ENCODE measurements around the gene PRDM15.

PRDM15 gene

DNA sequence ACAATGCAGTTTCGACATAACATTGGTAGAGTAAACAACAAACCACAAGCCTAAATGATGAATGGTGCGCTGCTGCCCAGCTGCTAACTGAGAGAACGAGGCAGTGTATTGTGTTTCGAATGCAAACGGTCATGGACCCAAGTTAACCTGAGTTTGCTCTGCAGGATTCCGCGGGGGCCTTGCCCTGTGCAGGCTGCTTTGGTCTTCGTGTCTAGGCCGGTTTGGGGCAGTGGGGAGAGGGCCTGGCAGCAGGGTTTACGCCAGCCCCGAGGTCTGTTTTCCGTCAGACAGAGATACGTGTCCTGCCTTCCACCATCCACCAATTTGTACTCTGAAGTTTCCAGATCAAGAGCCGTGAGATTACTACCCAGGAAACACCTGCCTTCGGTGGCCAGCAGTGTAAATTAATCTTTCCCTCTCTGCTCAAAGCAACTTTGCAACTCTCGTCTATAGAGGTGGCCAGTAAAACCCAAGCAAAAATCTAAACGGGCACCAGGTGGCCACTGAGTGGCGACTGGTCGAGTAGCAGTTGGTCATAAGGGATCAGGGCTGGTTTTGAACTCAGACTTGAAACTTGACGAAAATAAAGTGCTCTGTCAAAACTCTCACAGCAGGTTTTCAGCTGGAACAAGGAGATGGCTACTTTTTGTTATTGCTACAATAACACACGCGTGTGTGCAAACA, 6.3 kb upstream of the PRDM15 start:
- DNase-seq: no peak

DNA sequence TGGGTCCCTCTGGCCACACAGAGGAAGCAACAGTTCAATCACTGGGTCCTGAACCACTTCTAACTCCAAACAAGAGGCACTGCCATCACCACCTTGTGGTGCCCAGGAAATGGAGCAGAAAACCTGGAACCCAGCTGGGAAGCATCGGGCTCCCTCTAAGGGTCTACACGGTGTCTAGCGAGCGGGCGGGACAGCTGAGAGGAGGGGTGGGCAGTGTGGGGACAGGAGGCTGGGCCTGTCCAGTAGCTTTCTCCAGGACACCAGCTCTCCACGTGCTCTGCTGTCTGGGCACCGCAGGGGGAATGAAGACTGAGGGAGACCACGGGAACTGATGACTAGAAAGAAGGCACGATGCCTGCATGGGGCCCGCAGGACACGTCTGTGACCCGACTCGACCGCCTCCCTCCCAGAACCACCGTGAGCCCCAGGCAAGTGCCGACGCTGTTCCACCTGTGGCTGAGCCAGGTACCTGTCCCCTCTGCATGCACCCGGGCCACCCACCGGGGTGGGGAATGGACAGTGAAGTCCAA, 5.4 kb upstream of the PRDM15 start:
- DNase-seq: no peak

DNA sequence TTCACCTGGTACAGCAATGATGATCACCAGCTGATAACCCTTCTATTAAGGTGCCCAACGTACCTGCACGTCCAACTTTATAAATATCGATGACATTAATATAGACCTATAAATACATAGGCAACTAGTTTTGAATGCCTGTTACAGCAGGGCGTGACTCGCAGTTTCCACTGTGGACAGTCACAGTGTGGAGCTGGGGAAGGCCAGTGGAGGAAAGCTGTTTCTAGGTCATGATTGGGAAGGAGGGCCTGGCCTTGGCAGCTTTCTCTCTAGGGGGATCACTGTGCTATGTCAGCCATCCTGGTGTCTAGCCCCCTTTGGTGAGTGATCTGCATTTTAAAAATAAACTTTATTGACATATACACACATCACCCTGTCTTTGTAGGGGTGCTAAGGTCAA, 4.4 kb upstream of the PRDM15 start:
- DNase-seq: no peak

DNA sequence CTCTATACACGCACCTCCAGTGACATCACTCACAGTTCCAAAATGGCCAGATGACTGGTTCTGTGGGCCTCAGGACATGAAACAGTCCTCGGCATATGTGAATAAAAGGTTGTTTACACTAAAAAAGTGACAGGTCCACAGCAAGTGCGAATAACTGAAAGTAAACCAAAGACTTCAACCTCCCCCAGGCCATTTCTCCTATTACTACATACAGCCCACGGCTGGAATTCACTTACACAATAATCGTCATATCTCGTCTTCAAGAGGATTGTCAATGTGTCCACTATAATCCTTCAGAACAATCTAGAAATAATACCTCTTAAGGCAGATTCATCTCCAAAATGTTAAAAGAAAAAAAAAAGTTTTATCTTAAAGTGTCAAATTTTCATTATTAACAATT, 1.9 kb upstream of the PRDM15 start:
- DNase-seq: no peak

DNA sequence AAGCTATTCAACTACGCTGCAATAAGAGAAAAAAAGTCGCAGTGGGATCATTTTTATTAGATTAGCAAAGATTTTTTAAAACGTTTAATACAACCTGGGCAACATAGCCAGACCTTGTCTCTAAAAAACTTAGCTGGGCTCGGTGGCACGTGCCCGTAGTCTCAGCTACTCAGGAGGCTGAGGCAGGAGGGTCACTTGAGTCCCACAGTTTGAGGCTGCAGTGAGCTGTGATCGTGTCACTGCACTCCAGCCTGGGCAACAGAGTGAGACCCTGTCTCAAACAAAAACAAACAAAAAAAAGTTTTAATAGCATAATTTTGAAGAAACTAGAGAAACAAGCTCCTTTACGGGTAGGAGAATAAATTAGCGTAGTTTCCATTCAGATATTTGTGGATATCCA, 1.0 kb upstream of the PRDM15 start:
- no peak for DNase-seq

DNA sequence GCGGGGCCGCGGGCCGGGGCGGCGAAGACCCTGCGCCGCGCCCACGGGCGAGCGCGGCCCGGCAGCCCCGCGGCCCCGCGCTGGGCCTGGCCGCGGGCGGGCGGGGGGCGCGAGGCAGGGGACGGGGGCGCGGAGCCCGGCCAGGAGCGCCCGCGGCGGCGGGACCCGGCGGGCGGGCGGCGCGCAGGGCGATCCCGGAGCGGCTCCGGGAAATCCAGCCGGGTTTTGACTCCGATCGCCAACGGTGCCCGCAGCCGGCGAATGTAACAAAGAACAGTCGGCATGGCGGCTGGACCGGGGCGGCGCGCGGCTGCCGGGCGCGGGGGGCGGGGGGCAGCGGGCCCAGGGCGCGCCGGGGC, 334 bp downstream of the PRDM15 start:
- peak; percentile 79 for DNase-seq

DNA sequence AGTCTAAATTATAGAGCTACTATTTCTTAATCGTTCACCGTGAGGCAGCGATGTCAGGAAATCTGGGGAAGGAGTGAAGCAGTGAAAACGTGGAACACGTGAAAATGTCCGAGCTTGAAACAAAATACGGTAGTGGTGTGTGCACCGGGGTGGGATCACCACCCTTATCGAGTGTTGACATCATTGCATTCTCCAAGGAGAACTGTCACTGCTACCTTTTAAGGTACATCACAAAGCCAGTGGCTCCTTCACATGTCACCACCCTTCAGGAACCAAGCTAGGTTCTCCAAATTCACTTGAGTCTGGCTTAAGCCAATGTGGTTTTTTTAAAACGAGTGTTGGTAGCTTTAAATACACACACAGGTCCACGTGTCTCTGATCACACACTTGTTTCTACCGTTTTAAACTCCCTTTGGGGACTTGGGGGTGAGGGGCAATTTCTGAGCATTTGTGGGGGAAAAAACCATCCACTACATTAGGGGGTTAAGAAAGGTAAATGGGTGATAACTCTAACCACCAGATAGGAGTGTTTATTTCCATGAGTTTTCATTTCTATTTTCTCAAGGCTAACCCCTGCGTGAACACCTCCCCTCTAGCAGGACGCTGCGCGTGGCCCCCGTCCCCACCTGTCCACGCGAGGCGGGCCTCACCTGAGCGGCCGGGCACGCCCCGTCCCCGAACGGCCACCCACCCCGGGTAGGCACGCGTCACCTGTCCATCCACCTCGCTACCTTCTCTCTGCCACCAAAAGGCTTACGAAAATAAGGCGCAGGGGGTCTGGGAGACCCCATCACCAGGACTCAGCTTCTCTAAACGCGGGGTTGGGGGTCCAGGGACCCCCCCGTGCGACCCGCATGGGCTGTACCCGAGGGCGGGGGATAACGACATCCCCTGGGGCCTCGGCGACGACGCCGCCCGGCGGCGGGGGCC, 978 bp downstream of the PRDM15 start:
- DNase-seq: peak; percentile 15

DNA sequence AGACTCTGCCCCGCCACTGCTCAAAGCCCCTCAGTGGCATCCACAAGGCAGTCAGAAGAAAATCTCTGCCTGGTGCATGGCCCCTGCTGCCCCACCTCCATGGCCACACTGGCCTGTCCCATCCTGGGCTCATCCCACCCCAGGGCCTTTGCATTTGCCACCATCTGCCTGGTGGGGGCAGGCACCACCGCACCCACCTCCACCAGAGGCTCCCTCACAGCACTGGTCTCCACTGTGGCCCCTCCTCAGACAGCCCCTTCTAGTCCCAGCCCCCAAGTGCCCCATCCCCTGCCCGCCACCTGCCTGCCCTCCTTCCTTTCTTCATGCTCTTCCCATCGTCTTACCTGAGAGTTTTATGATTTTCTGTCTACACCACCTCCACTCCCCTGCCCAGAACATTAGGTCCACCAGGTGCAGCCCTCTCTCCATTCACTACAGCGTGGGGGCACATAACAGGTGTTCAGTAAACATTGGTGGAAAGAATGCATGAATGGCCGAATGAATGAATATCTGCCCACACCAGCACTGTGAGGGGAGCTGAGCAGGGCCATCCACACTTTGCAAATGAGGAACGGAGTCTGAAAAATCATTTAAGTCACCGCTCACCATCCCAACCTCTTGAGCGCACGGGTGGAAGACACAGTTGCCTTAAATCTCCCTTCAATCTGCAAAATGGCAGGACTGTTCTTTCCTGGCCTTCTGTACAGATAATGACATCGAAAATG, 2.1 kb downstream of the PRDM15 start:
- DNase-seq: no peak

DNA sequence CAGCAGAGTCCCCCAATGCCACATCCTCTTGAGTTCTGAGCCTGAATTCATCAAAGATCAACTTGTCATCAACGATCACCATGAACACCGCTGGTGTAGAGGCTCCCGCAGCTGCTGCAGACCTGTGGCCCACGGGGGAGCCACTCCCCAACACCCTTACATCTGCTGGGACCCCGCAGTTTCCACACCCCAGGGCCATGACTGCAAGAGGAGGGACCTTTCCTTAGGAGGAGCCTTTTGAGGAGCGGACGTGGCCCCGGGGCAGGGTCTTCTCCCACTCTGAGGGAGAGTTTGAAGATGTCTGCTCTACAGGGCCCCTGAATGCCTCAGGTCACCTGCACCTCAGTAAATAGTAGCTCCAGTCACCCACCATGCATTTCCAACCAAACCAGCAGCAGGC, 2.7 kb downstream of the PRDM15 start:
- no peak for DNase-seq

DNA sequence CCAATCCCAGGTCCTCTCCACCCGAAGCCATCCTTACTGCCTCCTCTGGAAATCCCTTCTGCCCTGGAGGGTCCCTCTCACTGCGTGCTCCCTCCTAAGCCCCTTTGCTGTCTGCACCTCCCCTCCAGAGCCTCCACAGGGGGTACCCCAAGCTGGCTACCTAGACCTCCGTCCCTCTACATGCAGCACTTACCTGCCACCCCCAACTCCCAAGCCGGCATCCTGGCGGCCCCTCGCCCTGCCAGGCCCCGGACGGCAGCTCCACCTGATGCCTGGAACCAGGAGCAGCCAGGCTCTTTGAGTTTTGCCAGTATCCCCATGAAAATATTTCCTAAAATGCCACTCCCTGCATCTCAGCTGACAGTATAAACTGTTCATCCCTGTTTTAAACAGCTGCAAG, 4.1 kb downstream of the PRDM15 start:
- DNase-seq: no peak

DNA sequence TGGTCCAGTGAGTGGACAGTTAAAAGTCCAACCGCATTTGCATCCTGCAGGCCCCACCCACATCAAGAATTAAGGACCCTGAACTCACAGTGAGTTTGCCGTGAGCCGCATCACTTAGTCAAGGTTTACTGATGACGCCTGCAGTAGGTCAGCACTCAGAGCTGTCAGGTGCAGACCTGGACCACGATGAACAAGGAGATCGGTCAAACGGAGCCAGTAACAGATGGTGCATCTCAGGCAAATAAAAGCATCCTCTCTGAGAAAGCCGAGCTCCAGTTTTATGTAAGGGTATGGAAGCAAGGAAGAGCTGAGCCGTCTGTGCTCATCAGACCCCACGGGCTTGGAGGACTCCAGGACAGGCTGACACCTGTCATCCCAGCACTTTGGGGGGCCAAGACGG, 4.5 kb downstream of the PRDM15 start:
- no peak for DNase-seq

DNA sequence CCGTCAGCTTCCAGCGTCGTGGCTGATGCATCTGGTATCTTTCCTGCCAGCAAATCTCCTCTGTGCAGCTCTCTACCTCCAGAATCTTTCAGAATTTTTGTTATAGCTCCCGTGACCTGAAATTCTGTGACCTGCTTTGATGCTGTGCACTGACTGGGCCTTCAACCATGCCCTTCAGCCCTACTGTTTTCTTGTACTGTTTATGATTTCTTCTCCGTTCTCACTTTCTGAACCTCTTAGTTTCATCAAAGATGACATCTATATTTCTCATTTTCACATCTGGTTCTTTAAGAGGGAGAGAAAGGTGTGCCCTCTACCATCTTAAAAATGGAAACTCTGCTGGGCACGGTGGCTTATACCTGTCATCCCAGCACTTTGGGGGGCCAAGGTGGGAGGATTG, 5.7 kb downstream of the PRDM15 start:
- DNase-seq: no peak

DNA sequence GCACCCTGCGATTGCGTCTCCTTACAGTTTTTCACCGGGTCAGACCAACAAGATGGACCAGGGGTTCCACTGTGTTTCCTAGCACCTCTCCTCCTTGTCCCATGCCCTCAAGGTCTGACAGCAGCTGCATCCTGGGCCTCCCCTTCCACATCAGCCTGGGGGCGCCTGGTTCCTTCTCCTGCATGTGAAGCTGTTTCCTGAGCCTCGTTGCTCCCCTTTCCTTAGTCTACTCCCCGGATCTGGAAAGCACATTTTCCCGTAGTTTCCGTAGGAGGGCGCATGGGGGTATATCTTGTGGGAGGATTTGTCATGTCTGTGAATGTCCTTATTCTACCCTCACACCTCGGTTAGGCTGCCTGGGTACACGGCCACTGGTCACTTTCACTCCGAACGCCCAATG, 6.1 kb downstream of the PRDM15 start:
- DNase-seq: no peak

DNA sequence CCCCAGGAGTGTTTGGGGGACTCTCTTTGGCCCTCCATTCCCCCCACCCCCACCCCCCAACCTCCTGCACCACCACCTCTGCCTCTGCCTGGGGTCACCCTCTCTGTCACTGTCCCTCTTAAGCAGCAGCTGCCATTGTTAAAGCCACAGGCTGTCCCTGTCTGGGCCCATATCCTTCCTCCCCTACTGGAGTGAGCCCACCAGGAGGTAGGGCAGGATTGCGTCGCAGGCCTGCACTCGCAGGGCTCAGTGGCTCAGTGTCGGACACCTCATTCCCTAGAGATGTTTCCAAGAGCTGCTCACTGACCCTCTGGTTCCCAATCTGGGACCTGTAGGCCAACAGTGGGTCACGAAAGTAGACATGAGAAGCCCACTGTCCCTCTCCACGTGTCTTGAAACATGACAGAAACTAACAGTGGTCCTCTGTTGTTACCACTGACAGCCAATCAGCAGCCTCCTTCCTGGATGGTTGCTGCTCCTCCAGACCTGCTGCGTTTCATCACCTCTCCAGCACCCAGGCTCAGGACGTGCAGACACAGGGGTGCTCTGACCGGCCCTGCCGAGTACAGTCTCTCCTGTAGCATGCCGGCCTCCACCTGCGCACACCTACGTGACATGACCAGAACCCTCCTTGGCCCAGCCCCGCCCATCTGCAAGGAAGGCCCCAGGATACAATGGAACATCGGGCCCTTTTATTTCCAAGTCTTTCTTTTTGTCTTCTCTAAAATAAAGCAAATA, 7.7 kb downstream of the PRDM15 start:
- DNase-seq: no peak

DNA sequence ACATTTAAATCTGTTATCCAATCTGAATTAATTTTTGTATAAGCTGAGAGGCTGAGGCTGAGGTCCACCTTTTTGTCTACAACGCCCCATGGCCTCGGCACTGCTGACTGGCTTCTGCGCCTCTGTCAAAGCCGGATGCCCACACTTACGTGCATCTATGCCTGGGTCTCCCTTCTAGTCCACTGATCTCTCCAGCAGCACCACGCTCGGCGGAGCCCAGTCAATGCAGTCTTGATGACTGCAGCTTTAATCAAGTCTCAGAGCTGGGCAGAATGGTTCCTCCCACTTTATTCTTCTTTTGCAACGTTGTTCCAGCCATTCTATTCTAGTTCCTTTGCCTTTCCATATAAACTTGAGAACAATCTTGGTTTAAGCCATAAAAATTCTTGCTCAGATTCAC, 9.4 kb downstream of the PRDM15 start:
- DNase-seq: no peak

DNA sequence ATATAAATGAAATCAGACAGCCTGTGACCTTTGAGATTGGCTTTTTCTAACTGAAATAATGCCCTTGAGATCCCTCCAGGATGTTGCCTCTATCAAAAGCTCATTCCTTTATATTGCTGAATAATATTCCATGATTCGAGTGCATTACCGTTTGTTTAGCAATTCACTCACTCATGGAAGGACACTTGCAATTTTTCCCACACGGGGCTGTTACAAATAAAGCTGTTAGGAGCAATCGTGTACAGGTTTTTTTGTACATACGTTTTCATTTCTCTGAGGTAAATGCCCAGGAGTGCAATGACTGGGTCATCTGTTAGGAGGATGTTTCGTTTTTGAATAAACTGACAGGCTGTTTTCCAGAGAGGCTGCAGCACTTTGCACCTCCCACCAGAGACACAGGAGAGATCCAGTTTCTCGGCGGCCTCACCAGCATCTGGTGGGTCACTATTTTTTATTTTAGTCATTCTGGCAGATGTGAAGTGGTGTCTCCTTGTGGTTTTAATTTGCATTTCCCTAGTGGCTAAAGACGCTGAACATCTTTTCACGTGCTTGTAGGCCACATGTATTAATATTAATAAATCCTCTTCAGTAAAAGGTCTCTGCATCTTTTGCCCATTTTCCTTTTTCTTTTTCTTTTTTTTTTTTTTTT, 11.0 kb downstream of the PRDM15 start:
- DNase-seq: no peak

DNA sequence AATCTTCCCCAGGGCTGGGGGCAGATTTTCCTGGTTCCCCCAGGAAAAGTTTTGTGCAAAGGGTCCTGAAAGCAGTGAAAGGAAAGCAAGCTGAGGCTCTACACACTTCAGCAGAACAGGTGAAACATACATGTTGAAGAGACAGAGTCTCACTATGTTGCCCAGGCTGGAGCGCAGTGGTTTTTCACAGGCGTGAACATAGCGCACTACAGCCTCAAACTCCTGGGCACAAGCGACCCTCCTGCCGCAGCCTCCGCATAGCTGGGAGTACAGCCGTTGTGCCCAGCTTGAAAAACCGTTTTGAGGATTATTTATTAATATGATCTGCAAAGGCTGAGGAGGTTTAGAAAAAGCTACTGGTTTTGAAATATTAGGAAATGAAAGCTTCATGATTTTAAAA, 11.8 kb downstream of the PRDM15 start:
- DNase-seq: no peak

DNA sequence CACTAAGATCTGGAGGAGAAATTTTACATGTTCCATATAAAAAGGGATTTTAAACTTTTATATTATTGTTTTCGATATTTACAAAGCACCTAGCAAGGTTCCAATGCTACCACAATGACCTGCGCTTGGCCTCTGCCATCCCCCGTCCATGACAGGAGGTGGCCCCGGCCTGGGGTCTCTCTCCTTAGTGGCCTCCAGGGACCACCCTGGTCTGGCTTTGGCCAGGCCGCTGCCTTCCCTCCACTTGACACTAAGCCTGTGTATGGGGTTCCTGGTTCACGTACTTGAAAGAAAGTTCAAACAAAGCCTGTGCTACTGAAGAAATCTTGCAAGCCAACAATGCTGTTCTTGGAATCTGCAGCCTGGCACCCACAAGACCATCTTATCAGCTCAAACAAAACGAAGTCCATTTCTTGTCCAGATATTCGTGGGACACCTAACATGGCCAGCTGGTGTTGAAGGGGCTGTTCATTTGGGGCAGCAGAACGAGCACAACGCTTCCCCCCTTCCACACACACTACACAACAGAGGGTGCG, 12.8 kb downstream of the PRDM15 start:
- DNase-seq: no peak

DNA sequence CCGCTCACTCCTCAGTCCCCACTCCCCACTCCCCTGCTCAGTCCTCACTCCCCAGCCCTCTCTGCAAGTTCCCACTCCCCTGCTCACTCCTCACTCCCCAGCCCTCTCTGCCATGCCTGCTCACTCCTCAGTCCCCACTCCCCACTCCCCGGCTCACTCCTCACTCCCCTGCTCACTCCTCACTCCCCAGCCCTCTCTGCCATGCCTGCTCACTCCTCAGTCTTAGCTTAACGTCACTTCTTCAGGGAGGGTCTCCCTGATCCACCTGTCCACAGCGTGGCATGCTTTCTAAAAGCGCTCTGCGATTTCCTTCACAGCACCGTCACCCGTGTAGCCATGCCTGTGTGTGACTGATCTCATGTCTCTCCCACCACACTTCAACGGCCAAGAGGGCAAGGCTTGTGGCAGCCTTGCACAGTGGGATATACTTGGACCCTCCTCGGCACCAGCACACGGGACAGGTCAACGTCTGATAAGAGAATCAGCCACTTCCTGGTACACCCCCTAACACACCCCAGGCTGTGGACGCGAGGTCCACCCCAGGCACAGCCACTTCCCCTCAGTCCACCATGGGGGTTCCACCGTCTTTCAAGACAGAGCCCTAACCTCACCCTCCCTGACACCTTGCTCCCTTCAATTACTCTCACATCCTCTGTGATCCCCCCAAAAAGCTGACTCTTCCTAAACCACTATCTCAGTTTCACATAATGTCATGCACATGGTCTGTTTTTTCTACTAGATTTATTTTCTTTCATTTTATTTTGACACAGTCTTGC, 14.0 kb downstream of the PRDM15 start:
- DNase-seq: no peak

DNA sequence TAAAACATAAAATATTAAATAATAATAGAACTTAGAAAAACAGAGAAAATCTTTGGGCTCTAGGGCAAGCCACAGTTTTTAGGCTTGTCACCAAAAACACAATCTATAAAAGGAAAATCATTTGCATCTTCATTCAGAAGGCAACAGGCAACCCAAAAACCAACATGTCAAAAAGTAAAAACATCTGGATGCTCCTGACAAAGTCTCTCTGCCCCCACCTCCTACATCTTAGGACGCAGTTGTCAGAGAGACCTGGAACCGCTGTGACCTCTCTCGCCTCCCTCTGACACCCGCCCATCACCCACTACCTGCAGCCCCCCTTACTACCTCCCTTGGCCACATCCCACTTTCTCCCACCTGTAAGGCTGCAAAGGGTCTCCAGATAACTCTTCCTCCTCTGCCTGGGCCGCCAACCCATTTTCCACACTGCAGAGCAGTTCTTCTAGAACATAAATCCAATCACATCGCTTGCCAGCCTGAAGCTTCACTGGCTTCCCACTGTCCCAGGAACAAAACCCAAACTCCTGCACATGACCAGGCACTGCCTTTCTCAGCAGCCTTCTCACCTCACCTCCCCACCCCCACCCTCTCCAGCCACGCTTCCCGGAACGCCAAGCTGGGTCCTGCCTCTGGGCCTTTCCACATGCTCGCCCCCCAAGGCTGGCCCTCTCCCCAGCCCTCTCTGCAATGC, 14.7 kb downstream of the PRDM15 start:
- DNase-seq: no peak

DNA sequence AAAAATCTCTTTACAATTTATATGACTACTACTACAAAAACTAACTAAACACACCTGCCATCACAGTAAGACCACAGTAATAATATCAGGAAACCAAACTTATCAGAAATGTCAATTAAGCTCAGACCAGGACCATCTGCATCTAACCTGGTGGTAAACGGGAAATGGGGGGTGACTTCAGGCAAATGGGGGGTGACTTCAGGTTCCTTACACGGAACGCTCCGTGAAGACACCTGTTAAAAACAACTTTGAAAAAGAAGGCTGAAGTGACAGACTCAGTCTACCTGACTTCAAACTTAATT, 15.8 kb downstream of the PRDM15 start:
- DNase-seq: no peak

Data from effector CD4-positive, alpha-beta T cell (primary cell).